Bone marrow (tissue), 2 donors: ENCODE data around the gene VAT1L.

Source experiments
- DNase-seq, 2 donors: peaks; one replicate each; lab custom pipeline; 2025; lab: John Stamatoyannopoulos, UW

Gene VAT1L

GRCh38 chr16:77995843-77996455, 207.6 kb downstream of the VAT1L start:
- no peak for DNase-seq

GRCh38 chr16:77998350-77999023, 210.1 kb downstream of the VAT1L start:
- no peak for DNase-seq

- DNase-seq = no peak
Observed at GRCh38 chr16:78001451-78002025, 213.2 kb downstream of the VAT1L start.

GRCh38 chr16:78002915-78003538, 214.7 kb downstream of the VAT1L start:
- DNase-seq = peak; percentile 0 to 37

DNA sequence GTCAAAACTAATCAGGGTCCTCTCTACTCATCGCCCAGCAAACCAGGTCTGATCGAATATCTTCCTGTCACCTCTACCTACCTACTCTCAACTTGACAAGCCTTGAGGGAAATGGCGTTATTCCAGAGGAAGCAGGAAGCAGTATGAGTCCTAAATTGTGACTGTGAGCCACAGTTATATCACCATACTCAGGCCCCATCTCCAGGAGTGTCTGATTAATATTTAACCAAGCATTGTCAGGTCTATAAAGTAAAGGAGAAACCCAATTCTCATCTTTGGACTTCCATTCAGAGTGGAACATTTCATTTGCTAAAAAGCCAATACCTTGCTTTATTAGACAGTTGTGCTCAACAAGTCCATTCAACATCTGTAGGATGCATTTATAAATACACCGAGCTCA, 216.2 kb downstream of the VAT1L start:
- no peak for DNase-seq

- DNase-seq = no peak
Observed at GRCh38 chr16:78005881-78006280, 217.5 kb downstream of the VAT1L start.

DNA sequence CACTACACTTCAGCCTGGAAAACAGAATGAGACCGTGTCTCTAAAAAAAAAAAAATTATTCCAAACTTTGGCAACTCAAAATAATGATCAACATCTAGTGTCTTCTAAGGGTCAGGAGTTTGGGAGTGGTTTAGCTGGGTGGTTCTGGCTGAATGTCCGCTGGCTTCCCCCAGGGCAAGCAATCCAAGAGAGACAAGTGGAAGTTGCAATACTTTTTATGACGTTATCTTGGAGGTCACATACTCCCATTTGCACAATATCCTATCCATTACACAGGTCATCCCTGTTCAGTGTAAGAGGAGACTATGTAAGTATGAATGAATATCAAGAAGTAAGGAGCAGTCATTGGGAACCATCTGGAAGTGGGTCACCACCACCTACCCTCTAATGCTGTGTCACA, 218.8 kb downstream of the VAT1L start:
- DNase-seq = no peak

GRCh38 chr16:78022347-78023060, 234.1 kb downstream of the VAT1L start, which contains the start of gene CLEC3A:
TSS of gene CLEC3A (plus strand) at chr16:78022548. CDS start at chr16:78022627, 79 bp downstream.
- no peak for DNase-seq

DNA sequence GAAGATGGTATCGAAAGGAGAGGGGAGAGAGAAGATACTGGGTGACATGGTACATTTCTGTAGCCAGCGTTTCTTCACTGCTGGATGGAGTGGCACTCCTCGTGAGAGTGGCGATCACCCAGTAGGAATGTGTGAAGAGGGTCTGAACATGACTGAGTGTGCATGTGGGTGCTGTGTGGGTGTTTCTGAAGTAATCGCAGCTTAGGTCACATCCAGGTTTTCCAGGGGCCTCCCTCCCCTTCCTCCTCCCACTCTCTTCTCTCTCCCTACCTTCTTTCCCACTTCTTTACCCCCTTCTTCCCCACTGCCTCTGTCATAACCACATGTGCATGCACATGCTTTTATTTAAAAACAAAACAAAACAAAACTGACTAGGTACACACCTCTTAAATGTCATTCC, 235.8 kb downstream of the VAT1L start:
- DNase-seq = no peak

DNA sequence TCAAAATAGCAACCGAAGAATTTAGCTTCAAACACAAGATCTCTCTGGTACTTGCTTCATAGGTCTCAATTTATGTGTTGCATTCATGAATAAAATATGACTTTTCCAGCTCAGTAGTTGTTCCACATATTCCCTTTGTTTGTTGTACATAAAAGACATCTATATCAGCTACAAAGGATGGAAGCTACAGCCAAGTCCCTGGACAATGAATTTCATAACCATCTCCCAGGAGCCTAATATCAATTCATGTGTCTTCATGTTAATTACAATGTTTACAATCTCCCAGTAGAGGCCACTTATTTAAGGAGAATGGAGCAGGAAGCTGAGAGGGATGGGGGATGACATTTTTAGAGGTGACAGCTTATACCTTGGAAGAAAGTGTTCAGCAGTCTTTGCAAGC, 237.3 kb downstream of the VAT1L start:
- no peak for DNase-seq

DNA sequence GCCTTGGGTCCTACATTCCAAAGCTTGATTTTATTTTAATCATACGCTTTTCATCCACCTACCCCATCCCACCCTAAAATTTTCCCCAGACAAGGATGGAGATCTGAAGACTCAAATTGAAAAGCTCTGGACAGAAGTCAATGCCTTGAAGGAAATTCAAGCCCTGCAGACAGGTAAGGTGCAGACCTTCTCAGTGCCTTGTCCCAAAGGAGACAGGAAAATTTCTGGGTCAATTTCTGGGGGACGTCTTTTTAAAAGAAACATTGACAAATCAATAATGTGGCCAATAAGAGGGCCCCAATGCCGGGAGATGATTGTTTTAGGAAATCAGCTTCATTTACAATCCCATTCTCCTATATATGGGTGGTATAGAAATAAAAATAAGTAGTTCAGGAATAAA, 239.7 kb downstream of the VAT1L start:
- no peak for DNase-seq
